ENCODE data around the gene GABPB1.
A peak's percentile ranks its signal among the peaks of the same experiment; 100 is the strongest.

Gene GABPB1

DNA sequence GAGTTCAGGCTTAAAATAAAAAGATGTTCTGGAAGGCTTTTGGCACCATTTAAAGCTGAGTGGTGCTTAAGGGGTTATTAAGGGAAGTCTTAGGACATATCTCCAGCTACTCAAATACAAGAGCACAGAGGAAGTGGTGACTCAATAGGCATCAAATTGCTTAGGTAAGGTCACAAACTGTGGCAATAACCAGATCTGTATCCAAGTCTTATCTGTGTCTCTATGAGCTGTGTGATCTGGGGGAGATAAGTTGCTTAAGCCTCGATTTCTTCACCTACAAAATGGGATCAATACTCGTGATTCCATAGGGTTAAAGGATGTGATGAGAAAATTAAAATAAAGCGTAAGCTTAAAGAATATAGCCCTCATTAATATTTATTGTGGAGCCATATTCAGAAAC, 97.1 kb downstream of the GABPB1 start:
- TF ChIP-seq CTCF (IDR thresholded peaks at IDR 0.05; ENCODE audit: control insufficient read depth, insufficient read depth, low read depth, low read length, missing control alignments): no peak
- H3K4me3 ChIP-seq (ENCODE audit: control insufficient read depth, low read depth, low read length): no peak overlapping the region
- DNase-seq (ENCODE audit: low read depth): peak; percentile 17

DNA sequence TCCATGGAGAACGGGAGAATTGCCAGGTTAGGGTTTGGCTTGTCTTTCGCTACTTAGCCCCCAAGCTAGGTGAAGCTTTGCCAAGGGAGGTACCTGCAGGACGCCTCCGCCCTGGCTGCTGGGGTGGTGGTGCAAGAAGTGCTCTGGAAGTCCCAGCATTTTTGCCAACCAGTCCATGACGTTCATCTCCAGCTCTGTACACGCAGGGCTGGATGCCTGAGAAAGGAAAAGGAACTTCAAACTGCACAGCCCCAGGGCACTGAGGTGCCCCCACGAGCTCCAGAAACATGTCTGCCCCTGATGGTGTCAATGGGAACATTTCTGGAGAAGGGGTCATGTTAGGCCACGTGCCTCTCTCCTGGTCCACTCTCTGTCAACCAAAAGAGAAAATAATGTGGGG, 97.7 kb downstream of the GABPB1 start:
- TF ChIP-seq CTCF (IDR thresholded peaks at IDR 0.05; ENCODE audit: control insufficient read depth, insufficient read depth, low read depth, low read length, missing control alignments): no peak
- no peak for DNase-seq (ENCODE audit: low read depth)
- no peak overlapping the region for H3K4me3 ChIP-seq (ENCODE audit: control insufficient read depth, low read depth, low read length)

DNA sequence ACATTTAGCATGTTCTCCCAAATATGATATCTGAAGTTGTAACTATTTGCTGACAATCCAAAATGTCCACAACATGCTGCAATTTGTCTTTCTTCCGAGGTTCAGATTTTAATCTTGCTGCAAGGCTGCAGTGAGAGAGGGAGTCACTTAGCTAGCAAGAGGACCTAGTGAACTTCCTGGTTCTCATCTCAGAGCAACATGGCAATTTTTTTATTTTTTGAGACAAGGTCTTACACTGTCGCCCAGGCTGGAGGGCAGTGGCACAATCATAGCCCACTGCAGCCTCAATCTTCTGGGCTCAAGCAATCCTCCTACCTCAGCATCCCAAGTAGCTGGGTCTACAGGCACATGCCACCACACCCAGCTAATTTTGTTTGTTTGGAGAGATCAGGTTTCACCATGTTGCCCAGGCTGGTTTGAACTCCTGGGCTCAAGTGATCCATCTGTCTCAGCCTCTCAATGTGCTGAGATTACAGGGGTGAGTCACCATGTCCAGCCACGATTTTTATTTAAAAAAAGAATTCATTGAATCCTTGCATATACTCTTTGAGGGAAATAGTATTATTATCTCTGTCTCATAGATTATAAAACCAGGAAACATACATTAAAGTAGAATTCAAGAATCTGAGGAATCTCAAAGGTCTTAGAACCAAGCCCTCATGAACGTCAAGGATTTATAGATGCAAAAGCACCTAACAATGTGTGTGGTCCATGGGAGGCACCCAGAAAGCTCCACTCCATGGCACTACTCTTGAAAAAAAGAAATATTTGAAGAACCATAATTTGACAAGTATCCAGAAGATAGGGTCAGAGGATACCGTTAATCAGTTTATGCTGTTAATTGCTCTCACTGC, 98.6 kb downstream of the GABPB1 start:
- no peak for TF ChIP-seq CTCF (IDR thresholded peaks at IDR 0.05; ENCODE audit: control insufficient read depth, insufficient read depth, low read depth, low read length, missing control alignments)
- peak; percentile 24 for DNase-seq (ENCODE audit: low read depth)
- H3K4me3 ChIP-seq (ENCODE audit: control insufficient read depth, low read depth, low read length): no peak overlapping the region

GRCh38 chr15:50252556-50252955, 102.4 kb downstream of the GABPB1 start:
- TF ChIP-seq CTCF (IDR thresholded peaks at IDR 0.05; ENCODE audit: control insufficient read depth, insufficient read depth, low read depth, low read length, missing control alignments): no peak
- DNase-seq (ENCODE audit: low read depth): no peak

DNA sequence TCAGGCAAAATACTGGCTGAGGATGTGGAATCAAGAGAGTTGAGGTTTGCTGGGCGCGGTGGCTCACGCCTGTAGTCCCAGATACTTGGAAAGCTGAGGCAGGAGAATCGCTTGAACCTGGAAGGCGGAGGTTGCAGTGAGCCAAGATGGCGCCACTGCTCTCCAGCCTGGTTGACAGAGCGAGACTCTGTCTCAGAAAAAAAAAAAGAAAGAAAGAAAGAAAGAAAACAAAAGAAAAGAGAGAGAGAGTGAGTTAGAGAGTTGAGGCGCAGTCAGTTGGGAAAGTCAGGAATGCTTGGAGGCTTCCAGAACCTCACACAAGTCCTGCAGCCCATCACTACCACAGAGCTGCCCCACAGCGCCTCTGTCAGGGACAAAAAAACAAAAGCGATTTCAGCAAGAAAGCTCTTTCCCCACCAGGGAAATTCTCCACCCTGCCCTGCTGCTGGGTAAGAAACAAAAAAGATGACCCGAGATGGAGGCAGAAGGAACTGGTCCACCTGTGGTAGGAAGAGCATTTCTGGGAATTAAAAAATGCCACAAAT, 103.3 kb downstream of the GABPB1 start:
- no peak for DNase-seq (ENCODE audit: low read depth)
- TF ChIP-seq CTCF (IDR thresholded peaks at IDR 0.05; ENCODE audit: control insufficient read depth, insufficient read depth, low read depth, low read length, missing control alignments): peak; percentile 1
- no peak overlapping the region for H3K4me3 ChIP-seq (ENCODE audit: control insufficient read depth, low read depth, low read length)

More at GRCh38 chr15:50252556-50252955, 102.4 kb downstream of the GABPB1 start:
- H3K4me3 ChIP-seq (ENCODE audit: control insufficient read depth, low read depth, low read length): no peak overlapping the region

DNA sequence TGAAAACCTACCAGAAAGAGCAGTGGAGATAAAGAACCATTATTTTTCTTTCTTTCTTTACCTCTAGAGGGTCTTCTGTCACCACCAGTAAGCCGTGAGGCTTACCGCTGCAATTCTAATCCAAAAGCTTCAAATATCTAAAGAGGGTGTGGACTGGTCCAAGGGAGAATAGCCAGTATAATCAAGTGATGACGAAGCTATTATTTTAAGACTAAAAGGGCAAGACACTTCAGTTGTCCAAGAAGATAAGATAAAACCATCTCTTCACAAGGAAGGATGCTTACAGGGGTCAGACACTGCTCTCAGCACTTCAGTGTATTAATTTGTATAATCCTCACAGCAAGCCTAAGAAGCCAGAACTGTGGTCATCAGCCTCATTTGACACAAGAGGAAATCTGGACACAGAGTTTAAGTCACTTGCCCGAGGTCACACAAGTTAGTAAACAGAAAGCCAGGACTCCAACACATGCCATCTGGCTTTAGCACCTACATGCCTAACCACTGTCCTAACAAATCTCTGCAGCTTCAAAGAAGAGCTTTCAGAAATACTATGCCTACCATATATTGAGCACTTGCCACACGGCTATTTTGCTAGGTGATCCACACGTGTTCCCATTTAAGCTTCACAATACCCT, 104.1 kb downstream of the GABPB1 start:
- DNase-seq (ENCODE audit: low read depth): no peak

More for the DNA sequence above, 104.1 kb downstream of the GABPB1 start:
- H3K4me3 ChIP-seq (ENCODE audit: control insufficient read depth, low read depth, low read length): no peak overlapping the region
- no peak for TF ChIP-seq CTCF (IDR thresholded peaks at IDR 0.05; ENCODE audit: control insufficient read depth, insufficient read depth, low read depth, low read length, missing control alignments)
